Endometrial microvascular endothelial cells (primary cell): ENCODE measurements around the gene HTT. TPM values are rescaled to one million over a fixed set of nuclear protein-coding genes. Genes with fewer than 3 reads are reported as not detected.
"Not testable (repeated sequence)": the region's sequence is repeated elsewhere in the genome, so short reads cannot be mapped to it uniquely, and the experiment has no call there.

Experiments used
- in situ Hi-C: cut with HindIII; loops from 2 replicates; pipeline ENCODE4 v1.10.0; 2017; ENCODE audit warnings: low sequenced_read_pairs, low pct_unique_long_range_greater_than_20kb; ENCODE audit errors: inconsistent ontology term
- total RNA-seq: library from RNA; depleted of rRNA; stranded (reverse); fragments of >200 nt; gene quantifications from one replicate; pipeline ENCODE4 v1.2.3, GENCODE V29; 2015; ENCODE audit errors: inconsistent ontology term

HTT gene
- total RNA-seq, 1 donor from 2014 or later, result 36.3 TPM

DNA sequence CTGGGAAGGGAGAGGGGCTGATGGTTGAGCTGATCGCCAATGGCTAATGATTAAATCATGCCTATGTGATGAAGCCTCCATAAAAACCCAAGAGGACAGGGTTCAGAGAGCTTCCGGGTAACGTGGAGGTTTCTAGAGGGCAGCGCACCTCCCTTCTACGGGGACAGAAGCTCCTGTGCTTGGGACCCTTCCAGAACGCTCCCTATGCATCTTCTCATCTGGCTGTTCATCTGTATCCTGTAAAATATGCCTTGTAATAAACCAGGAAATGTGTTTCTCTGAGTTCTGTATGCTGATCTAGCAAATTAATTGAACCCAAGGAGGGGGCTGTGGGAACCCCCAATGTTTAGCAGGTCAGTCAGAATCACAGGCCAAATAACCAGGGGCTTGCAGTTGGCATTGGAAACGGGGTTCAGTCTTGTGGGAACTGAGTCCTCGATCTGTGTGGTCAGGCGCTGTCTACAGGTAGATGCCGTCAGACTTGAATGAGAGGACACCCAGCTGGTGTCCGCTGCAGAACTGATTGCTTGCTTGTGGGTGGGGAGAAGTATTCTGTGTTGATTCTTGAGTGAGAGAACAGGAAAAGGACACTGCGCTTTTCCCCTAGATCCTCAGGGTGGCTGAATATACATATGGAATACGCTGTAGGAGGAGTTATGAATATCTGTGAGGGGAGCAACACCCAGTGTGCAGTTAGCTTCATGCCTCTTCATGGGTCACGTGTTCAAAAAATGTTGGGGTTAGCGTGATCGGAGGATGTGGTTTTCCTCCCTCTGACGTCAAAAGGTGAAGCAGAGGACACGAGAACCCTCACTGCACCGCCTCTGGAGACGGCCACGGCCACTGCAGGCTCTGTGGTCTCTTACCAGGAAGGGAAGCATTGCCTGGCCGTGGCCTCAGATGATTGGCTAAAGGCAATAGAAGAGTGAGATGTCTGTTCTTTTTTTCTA, 29.3 kb upstream of the HTT start:
- in situ Hi-C loops, result no loop called here

DNA sequence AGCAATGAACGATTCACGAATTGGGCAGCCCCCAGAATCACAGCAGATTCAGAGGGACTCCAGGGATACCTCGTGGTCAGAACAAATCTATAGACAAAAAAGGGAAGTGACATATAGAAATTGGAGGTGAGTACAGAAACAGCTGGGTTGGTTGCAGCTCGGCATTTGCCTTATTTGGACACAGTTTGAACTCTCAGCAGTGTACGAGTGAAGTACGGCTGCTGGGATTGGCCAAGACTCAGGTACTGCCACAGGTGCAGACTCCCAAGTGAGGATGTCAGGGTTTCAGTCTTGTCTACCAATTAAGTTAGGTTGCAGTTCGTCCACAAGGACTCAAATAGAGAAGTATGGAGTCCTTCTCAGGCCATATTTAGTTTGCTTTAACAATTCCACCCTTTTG, 28.3 kb upstream of the HTT start:
- in situ Hi-C loops, result no loop called here

DNA sequence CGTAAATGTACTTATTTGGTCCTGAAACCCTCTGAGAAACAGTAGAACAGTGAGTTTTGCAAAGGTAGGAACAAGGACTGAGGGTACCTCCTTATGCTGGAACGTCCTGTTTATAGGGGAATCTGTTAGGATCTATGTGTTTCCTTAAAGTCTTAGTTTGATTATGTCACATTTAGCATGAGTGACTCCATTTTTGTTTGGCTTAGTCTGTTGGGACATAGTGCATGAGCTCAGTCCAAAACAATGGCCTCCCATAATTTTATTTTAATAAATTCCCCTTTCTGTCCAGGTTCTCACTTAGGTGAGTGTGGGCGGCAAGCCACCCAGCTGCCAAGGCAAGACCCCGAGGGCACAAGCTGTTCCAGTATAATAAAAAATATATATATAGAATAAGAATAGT, 27.9 kb upstream of the HTT start:
- in situ Hi-C loops, result no loop called here

DNA sequence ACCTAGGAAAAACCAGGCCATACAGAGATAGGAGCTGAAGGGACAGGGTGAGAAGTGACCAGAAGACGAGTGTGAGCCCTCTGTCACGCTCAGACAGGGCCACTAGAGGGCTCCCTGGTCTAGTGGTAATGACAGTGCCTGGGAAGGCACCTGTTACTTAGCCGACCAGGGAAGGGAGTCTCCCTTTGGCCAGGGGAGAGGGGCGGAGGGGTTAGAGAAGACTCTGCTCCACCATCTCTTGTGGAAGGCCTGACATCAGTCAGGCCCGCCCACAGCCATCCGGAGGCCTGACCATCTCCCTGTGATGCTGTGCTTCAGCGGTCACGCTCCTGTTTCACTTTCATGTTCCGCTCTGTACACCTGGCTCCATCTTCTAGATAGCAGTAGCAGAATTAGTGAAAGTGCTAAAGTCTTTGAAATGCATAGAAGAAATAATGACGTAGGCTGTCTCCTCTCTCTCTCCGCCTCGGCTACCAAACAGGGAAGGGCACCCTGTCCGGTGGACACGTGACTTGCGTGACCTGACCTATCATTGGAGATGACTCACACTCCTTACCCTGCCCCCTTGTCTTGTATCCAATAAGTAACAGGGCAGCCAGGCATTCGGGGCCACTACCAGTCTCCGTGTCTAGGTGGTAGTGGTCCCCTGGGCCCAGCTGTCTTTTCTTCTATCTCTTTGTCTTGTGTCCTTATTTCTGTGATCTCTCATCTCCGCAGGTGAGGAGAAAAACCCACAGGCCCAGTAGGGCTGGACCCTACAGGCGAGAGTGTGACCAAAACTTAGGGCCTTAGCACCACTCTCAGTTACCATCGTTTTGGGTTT, 26.8 kb upstream of the HTT start:
- in situ Hi-C loops, result no loop called here

DNA sequence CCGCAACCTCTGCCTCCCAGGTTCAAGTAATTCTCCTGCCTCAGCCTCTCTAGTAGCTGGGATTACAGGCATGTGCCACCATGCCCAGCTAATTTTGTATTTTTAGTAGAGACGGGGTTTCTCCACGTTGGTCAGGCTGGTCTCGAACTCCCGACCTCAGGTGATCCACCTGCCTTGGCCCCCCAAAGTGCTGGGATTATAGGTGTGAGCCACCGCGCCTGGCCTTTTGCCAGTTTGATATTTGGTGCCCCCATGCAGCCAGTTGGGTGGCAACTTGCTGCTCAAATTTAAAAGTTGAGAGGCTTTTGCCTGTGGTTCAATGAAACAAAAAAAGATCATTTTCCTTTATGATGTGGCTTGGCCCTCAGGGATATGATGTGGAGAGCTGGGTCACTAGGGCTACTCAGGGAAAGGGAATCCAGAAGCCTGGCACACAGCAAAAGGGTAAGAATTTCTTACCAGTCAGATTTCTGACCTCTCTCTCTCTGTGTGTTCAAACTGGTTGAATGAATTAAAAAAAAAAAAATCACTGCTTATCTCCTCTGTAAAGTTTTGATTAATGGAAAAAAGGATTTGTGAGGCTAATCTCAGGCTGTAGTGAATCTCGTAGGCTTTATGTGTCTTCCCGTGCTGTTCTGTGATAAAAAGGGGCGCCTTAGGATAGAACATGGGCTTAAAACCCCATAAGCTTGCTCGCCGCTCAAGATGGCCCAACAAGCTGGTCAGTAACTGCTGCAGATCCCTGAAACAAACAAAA, 23.2 kb upstream of the HTT start:
- in situ Hi-C loops, result not testable (repeated sequence)

DNA sequence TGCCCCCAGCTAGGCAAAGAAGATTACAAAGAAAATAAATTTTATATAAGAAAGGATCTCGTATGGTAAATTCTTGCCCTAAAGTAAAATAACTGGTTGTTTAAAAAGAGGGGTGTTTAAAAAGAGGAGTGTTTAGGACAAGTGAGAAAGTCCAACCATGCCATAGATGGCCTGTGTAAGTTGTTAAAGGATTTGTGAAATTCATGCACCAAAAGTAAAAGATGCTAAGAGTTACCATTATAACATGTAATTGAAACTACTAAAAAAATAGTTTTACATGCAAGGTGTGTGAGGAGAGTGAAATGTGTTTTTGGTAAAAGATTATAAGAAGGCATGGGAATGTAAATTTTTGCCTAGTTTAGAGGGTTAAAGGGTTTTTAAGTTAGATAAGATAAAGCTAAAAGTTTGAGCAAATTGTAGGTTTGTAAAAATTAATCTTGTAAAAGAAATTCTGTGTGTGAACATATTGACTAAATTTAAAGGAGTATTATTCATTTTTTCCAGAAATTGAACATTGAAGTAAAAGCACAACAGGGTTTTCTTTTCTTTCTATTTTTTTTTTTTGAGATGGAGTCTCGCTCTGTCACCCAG, 20.2 kb upstream of the HTT start:
- in situ Hi-C loops, result no loop called here

DNA sequence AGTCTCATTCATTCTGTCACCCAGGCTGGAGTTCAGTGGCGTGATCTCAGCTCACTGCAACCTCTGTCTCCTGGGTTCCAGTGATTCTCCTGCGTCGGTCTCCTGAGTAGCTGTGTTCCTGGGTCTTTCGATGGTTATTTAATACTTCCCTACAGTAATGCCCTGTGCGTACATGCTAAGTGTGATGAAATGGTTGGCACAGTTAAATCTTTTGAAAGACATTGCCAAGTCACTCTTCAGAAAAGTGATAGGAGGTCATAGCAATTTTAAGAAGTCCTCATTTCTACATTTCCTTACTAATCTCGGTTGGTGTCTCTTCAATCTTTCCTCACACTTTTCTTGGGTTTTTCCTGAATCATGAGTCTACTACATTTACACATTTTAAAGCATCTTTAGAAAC, 14.5 kb upstream of the HTT start:
- in situ Hi-C loops, result no loop called here

DNA sequence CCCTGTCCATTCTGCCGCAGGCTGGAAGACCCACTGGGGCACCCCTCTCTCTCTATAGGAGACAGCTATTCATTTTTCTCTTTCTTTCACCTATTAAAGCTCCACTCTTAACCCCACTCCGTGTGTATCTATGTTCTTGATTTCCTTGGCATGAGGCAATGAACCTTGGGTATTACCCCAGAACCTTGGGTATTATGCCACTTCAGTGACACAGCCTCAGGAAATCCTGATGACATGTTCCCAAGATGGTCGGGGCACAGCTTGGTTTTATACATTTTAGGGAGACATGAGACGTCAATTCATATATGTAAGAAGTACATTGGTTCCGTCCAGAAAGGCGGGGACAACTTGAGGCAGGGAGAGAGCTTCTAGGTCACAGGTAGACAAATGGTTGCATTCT, 13.5 kb upstream of the HTT start:
- in situ Hi-C loops, result no loop called here

DNA sequence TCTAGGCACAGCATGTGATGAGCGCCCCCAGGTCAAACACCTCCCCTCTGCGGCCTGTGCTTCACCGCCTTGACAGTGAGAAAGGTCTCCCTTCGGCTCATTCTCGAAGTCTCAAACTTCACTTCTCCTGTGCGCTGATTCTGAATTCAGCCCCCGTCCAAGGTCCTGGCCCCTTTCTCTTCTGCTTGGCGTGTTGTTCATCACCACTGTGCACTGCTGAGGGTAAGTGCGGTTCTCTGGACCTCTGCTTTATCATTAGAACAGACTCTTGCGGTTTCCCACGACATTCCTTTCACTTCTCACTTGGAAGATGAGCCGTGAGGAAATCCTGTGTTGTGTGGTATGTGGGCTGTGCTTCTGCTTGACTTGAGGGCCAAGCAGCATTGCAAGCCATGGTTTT, 12.0 kb upstream of the HTT start:
- in situ Hi-C loops, result no loop called here

DNA sequence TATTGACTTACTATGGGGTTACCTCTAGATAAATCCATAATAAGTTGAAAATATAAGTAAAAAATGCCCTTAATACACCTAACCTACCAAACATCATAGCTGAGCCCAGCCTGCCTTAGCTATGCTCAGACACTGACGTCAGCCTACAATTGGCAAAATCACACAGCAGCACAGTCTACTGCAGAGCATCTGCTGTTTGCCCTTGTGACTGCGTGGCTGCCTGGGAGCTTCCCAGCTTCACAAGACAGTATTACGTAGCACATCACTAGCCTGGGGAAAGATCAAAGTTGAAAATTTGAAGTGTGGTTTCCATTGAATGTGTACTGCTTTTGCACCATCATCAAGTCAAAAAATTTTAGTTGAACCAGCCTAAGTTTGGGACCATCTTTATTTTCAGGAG, 8.9 kb upstream of the HTT start:
- in situ Hi-C loops, result no loop called here

DNA sequence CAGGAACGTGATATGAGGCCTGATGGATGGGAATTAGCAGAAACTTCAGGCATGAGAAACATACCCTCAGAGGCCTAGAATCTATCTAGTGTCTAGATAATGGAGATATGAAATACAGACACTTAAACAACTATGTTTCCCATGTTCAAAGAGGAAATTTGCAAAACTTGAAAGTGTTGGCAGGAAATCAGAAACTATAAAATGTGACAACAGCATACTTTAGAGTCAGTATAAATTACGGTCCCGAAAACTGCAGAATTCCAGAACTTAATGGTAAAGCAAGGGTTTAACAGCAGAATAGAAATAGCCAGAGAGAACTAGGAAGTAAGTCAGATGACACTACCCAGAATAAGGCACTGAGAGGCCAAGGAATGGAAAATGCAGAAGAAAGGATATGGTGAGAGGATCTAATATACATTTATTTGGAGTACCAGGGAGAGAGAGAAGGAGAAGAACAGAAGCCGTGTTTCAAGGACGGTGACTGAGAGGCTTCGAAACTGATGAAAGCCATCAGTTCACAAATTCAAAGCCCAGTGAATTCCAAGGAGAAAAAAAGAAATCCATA, 7.6 kb upstream of the HTT start:
- in situ Hi-C loops, result no loop called here

DNA sequence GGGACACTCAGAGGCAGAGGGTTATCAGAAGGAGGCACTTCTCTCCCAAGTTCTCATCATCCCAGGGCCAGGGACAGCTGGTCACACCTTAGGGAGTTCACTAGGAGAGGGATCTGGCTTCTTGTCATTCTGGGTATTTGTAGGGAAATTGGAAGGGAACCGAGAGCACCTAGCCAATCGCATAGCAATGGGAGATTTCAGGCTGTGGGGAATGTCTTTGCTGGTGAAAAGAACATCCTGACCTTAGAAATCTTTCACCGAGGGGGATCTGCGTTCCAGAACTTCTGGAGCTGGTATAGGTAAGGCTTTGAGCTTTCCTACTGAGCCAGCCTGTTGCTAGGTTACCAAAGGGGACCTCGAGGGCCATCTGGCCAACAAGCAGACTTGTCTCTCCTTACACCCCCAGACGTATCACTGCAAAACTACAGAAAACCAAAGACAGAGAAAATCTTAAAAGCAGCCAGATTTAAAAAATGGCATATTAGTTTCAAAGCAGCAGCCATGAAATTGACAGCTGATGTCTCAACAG, 6.9 kb upstream of the HTT start:
- in situ Hi-C loops, result no loop called here

DNA sequence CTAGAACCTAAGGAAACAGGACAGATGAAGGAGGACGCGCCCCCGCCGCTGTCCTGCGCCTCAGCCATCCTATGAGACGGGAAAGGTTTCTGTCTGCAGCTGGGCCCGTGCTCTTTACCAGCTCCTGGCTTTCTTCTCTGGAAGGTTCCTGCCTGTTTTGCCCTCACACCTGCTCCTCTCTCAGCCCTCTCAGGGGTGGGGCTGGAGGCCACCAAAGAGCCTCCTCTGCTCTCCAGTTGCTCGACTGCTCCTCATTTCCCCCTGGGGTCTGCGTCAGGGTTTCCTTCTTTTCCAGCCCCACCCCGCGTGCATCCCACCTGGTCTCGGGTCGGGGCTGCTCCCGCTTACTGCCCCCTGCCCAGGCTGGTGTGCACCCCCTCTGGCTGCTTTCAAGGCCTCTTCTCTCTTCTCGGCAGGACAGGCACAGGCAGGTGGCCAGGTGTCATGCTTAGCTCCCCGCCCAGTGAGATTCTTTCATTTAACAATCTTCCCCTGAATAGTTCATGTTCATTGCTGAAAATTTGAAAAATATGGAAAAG, 4.8 kb upstream of the HTT start:
- in situ Hi-C loops, result no loop called here

DNA sequence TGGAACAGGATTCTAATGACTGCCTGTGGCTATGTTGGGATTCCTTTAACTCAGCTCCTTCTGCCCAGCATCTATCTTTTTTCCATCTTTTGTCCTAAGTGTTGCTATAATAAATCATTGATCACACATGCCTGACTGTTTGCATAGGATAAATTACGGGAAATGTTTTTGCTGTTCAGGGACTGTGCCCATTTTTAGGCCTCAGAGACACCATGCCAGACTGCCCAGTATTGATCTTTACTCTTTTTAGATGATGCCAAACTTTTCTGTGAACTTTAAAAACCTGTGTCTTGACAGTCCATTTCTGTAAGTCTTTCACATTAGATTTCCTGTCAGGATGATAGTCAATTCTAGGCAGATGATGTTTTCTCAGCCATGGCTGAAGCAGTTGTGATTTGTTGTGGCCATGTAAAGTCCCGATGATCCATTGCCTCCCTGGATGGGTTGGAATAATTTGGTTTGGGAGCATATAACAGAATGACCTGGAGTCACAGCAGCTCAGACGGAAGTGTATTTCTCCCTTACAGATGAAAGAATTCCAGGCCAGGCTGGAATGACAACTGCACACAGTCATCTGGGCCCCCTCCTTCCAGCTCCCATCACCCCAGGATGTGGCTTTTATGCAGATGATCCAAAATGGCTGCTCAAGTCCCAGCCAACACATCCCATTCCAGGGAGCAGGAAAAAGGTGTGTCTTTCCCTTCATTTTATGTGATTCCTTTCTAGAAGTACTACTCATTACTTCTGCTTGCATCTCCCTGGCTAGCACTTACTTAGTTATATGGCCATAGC, 3.6 kb upstream of the HTT start:
- in situ Hi-C loops, result no loop called here

DNA sequence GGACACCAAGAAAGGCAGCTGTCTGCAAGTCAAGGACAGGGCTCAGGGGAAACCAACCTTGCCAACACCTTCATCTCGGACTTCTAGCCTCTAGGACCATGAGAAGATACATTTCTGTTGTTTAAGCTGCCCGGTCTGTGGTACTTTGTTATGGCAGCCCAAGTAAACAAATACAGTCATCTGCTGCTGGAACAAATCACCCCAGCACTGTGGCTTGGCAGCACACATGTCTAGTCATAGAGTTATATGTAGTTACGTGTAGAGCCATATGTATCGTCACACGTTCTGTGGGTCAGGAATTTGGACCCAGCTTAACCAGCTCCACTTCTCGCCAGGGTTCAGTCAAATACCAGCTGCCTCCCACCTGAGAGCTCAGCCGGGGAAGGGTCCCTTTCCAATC, 2.7 kb upstream of the HTT start:
- in situ Hi-C loops, result no loop called here

DNA sequence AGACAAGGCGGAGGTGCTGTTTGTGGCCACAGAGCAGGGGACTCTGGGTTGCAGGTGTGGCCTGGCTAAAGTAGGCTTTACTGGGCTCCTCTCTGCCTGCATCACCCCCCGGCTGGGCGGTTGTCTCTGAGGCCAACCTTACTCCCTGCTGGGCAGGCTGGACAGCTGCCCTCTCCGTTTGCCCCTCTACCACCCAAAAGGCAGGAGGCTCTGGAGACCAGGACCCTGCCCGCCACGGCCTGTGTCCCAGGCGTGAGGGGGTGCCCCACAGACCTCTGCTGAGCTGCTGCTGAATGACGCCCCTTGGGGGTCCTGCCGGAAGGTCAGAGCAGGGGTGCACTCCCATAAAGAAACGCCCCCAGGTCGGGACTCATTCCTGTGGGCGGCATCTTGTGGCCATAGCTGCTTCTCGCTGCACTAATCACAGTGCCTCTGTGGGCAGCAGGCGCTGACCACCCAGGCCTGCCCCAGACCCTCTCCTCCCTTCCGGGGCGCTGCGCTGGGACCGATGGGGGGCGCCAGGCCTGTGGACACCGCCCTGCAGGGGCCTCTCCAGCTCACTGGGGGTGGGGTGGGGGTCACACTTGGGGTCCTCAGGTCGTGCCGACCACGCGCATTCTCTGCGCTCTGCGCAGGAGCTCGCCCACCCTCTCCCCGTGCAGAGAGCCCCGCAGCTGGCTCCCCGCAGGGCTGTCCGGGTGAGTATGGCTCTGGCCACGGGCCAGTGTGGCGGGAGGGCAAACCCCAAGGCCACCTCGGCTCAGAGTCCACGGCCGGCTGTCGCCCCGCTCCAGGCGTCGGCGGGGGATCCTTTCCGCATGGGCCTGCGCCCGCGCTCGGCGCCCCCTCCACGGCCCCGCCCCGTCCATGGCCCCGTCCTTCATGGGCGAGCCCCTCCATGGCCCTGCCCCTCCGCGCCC, 1.1 kb upstream of the HTT start:
- in situ Hi-C loops, result no loop called here
